Measurements from ENCODE around the gene RNASEH2B.

The RNASEH2B gene

DNA sequence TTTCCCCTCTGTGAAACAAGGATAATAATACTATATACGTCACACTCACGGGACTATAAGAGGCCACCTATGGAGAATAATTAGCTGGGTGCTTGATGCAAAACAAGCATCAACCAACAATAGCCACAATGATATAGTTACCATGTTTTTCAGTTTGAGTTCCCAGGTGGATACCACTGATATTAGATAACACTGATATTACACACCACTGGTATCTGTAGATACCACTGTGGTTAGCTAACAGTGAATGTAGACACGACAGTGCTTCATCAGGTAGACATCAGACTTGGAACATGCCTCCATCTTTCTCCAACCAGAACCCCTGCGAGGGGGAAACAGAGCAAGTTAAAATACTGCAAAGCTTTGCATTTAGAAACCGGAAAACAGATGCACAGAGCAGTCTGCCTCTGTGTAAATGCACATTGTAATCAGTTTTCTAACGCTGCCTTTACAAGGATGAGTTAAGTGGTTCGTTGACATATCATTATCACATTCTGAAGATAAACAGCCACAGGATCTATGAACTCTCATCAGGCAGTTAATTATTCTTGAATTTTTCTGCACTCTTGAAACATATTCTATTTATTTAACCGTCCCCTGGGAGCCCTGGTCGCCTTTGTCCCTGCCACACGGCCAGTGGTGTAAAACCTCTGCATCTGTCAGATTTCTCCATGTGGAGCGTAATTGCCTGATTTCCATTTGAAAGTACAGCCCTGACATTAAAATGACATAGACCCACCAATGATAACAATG lies 80.7 kb downstream of the RNASEH2B start:
- Histone ChIP-seq H3K4me3 (peak overlapping the region in 1 of 2 donors; percentile 20), H3K27ac (no peak overlapping the region), H3K9me3 (no peaks in the 10 kb centered on the region), H3K27me3 (no peaks in the 10 kb centered on the region), H3K4me1 (peaks cover 0 to 20% (median 4%) of the 10 kb centered on the region in 4 donors), H3K36me3 (no peaks in the 10 kb centered on the region)
- DNase-seq = no peak
- TF ChIP-seq CTCF (IDR thresholded peaks at IDR 0.05) = no peak
- intact Hi-C loops (cut with DNase I; ENCODE audit: low total_unique reads) = no loop called here

DNA sequence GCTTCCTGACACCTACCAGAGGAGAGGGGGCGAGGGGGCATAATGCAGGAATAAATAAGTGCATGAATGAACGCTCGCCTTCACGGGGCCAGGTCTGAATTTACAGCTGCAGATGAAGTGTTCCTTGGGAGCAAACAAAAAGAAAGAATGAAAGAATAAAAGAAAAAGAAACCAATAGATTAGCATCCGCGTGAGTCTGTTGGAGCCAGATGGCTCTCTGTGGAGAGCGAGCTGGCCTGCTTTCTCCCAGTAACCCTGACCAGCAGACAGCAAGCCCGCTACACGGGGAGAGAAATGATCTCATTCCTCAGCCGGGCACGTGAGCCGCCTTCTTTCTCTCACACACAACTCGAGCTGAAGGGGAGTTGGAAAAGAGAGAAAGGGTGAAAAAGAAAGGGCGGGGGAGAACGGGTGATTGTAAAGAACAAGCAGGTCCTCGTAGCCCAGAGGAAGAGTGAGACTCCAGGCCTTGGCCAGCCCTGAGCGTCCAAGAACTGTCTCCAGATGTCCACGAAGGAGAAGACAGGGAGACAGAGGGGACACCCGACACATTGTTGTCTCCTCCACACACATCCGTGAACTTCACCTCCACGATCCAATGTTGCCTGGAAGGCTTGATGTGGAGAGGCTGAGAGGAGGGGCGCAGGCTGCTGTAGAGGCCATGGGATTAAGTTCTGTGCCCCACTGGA lies 81.4 kb downstream of the RNASEH2B start:
- intact Hi-C loops (cut with DNase I; ENCODE audit: low total_unique reads) = no loop called here
- Histone ChIP-seq H3K4me3 (peak overlapping the region in 1 of 2 donors; percentile 20), H3K27ac (peak overlapping the region; percentile 6 to 37), H3K9me3 (no peaks in the 10 kb centered on the region), H3K27me3 (no peaks in the 10 kb centered on the region), H3K36me3 (no peaks in the 10 kb centered on the region), H3K4me1 (peaks cover 0 to 20% (median 4%) of the 10 kb centered on the region in 4 donors)
- TF ChIP-seq CTCF (IDR thresholded peaks at IDR 0.05) = no peak
- DNase-seq = peak in 1 of 2 donors; percentile 82

DNA sequence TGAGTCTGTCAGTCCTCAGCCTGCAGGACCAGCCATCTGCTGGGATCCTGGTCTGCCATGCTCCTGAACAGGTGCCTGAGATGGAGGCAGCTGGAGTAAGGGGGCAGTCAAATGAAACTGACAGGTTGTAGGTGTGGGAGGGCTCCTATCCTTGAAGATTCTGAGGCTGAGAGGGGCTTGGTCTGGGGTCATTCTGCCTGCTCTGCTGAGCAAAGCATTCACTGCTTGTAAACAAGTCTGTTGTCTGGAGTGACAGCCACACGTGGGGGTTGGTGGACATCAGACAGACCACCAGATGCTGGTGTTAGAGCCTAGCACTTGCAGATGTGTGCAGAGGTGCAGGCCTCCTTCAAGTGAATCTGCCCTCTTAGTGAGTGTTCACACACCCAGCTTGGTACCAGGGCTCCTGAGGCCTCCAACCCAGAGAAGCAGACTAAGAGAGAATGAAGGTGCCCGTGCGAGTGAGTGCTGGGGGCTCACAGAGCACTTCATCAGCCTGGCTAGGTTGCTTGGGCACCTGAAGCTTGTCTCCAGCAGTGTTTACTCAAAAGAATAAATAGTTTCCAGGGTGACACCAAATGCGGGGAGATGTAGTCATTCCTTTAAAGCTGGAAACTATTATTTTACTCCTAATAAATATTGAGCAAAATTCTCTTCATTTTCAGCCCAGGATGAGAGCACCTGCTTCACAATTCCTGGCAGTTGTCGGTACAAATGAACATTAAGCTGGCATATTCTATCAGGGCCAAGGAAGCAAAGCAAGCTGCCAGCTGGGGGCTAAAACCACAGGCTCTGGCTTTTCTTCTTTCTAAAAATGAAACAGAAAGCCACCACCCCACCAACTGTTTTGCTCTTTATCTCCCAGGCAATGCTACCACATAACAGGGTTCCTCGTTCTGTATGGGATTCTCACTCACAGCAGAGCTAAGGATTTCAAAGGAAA lies 82.3 kb downstream of the RNASEH2B start:
- Histone ChIP-seq H3K9me3 (no peaks in the 10 kb centered on the region), H3K27me3 (no peaks in the 10 kb centered on the region), H3K27ac (peak overlapping the region; percentile 6 to 37), H3K36me3 (no peaks in the 10 kb centered on the region), H3K4me1 (peaks cover 0 to 20% (median 4%) of the 10 kb centered on the region in 4 donors), H3K4me3 (no peak overlapping the region)
- intact Hi-C loops (cut with DNase I; ENCODE audit: low total_unique reads) = no loop called here
- DNase-seq = no peak
- no peak for TF ChIP-seq CTCF (IDR thresholded peaks at IDR 0.05)

GRCh38 chr13:50993371-50993770 lies 83.8 kb downstream of the RNASEH2B start:
- no peak for TF ChIP-seq CTCF (IDR thresholded peaks at IDR 0.05)
- no peak overlapping the region for H3K4me3 ChIP-seq
- H3K9me3 ChIP-seq = no peaks in the 10 kb centered on the region
- H3K27ac ChIP-seq = no peak overlapping the region
- H3K27me3 ChIP-seq = no peaks in the 10 kb centered on the region
- H3K4me1 ChIP-seq = peaks cover 0 to 20% (median 4%) of the 10 kb centered on the region in 4 donors
- no peaks in the 10 kb centered on the region for H3K36me3 ChIP-seq
- no peak for DNase-seq
- intact Hi-C loops (cut with DNase I; ENCODE audit: low total_unique reads) = no loop called here

GRCh38 chr13:50993934-50994333 lies 84.3 kb downstream of the RNASEH2B start:
- H3K27ac ChIP-seq = no peak overlapping the region

More at GRCh38 chr13:50993934-50994333, 84.3 kb downstream of the RNASEH2B start:
- H3K9me3 ChIP-seq = no peaks in the 10 kb centered on the region
- TF ChIP-seq CTCF (IDR thresholded peaks at IDR 0.05) = no peak
- no peak for DNase-seq
- H3K36me3 ChIP-seq = no peaks in the 10 kb centered on the region
- no peaks in the 10 kb centered on the region for H3K27me3 ChIP-seq
- H3K4me3 ChIP-seq = no peak overlapping the region
- intact Hi-C loops (cut with DNase I; ENCODE audit: low total_unique reads) = no loop called here
- peaks cover 0 to 20% (median 4%) of the 10 kb centered on the region in 4 donors for H3K4me1 ChIP-seq

Measured in tibial artery (tissue), 4 donors.